Spinal cord (tissue), 4 donors: Measurements from ENCODE around the gene GPRASP2. TPM values are rescaled to one million over a fixed set of nuclear protein-coding genes. Genes with fewer than 3 reads are reported as not detected.

Source experiments
- polyA plus RNA-seq, 2 donors: library from polyadenylated mRNA; unstranded; fragments of 120-200 nt; gene quantifications; one replicate each; pipeline ENCODE4 v1.2.1, GENCODE V29; 2013; ENCODE audit not compliant: insufficient read length in 2 of 2
- small RNA-seq: library from RNA; depleted of rRNA; stranded (forward); fragments of <200 nt; gene quantifications from one replicate; pipeline ENCODE3, GENCODE V24; 2014; ENCODE audit warnings: low replicate concordance
- total RNA-seq, 2 donors: library from RNA; depleted of rRNA in 1 of 2; stranded (reverse); fragments of 120-200 nt in 1 of 2; fragments of >200 nt in 1 of 2; gene quantifications; one replicate each; pipeline versions ENCODE4 v1.2.3 to v1.2.4, GENCODE V29; 2013 to 2014

Gene GPRASP2
- total and polyA plus RNA-seq, 4 donors, result 64.5 to 101 (median 69.2) TPM

Small RNA genes lying within 50 kb of the gene (small RNA-seq; reads per million reads assigned to genes)
- not detected for gene RNU6-589P

Other genes starting within 250 kb of the GPRASP2 start
- gene TCP11X2, start 240.6 kb upstream of the GPRASP2 start, total RNA-seq, result under 1 TPM; 0.39 to 0.40 TPM
- under 1 TPM; 0.43 to 0.74 TPM for gene TCP11X2, start 240.6 kb upstream of the GPRASP2 start, polyA plus RNA-seq
- gene TMSB15A, start 195.7 kb upstream of the GPRASP2 start, total RNA-seq, result 10 to 100 TPM; 28.5 to 37.7 TPM
- 10 to 100 TPM; 78.3 to 92.9 TPM for gene TMSB15A, start 195.7 kb upstream of the GPRASP2 start, polyA plus RNA-seq
- gene ARMCX5, start 112.9 kb upstream of the GPRASP2 start, total RNA-seq, result 10 to 100 TPM; 21.7 to 25.2 TPM
- 1 to 10 TPM; 7.4 to 9.9 TPM for gene ARMCX5, start 112.9 kb upstream of the GPRASP2 start, polyA plus RNA-seq
- gene GPRASP1, start 61.0 kb upstream of the GPRASP2 start, total RNA-seq, result 10 to 100 TPM; 35.4 to 55.5 TPM
- 10 to 100 TPM; 52.2 to 69.0 TPM for gene GPRASP1, start 61.0 kb upstream of the GPRASP2 start, polyA plus RNA-seq
- gene GPRASP3, start 8.3 kb downstream of the GPRASP2 start, total RNA-seq, result 10 to 100 TPM; 15.0 to 49.5 TPM
- 10 to 100 TPM; 32.9 to 39.0 TPM for gene GPRASP3, start 8.3 kb downstream of the GPRASP2 start, polyA plus RNA-seq
- gene RAB40AL, start 224.8 kb downstream of the GPRASP2 start, total RNA-seq, result 1 to 10 TPM in 1 of 2 donors, under 1 TPM in 1; 0.59 to 1.3 TPM
- not detected for gene RAB40AL, start 224.8 kb downstream of the GPRASP2 start, polyA plus RNA-seq